HG03108 (cell line): Measurements from ENCODE around the gene P4HB.

Source experiments
- ATAC-seq: cut with Tn5 transposase; IDR thresholded peaks from one replicate; pipeline ENCODE4 v1.9.1; 2021; ENCODE audit warnings: moderate library complexity; ENCODE audit not compliant: unreplicated experiment

The P4HB gene

GRCh38 chr17:81832608-81833159 is 27.7 kb downstream of the P4HB start:
- ATAC-seq: peak; percentile 68

GRCh38 chr17:81831957-81832607 is 28.3 kb downstream of the P4HB start:
- no peak for ATAC-seq

- no peak for ATAC-seq
Observed at GRCh38 chr17:81831563-81831956, 28.8 kb downstream of the P4HB start.

- ATAC-seq: no peak
Observed at GRCh38 chr17:81829858-81830257, 30.5 kb downstream of the P4HB start.

GRCh38 chr17:81828656-81829055 is 31.7 kb downstream of the P4HB start:
- ATAC-seq: no peak

GRCh38 chr17:81825841-81826466 is 34.4 kb downstream of the P4HB start:
- no peak for ATAC-seq

- no peak for ATAC-seq
Observed at GRCh38 chr17:81824595-81824994, 35.7 kb downstream of the P4HB start.

GRCh38 chr17:81823820-81824550 is 36.4 kb downstream of the P4HB start:
- no peak for ATAC-seq

- ATAC-seq: no peak
Observed at GRCh38 chr17:81822996-81823819, 37.1 kb downstream of the P4HB start.

GRCh38 chr17:81822312-81822637 is 38.1 kb downstream of the P4HB start:
- ATAC-seq: no peak

GRCh38 chr17:81821603-81822311 is 38.6 kb downstream of the P4HB start:
- ATAC-seq: no peak

GRCh38 chr17:81821147-81821546 is 39.2 kb downstream of the P4HB start:
- no peak for ATAC-seq

- no peak for ATAC-seq
Observed at GRCh38 chr17:81819708-81820107, 40.6 kb downstream of the P4HB start.

GRCh38 chr17:81817758-81818147 is 42.6 kb downstream of the P4HB start:
- no peak for ATAC-seq

- no peak for ATAC-seq
Observed at GRCh38 chr17:81815646-81815986, 44.7 kb downstream of the P4HB start.

- ATAC-seq: no peak
Observed at GRCh38 chr17:81814748-81815645, 45.3 kb downstream of the P4HB start.

- no peak for ATAC-seq
Observed at GRCh38 chr17:81813861-81814683, 46.3 kb downstream of the P4HB start.

- no peak for ATAC-seq
Observed at GRCh38 chr17:81813371-81813684, 47.0 kb downstream of the P4HB start.
